OCI-LY1 (cell line): ENCODE data around the gene MARCHF11.

Experiments used
- H2AFZ ChIP-seq: fragments of 200-600 bp; sonication (generic), shearing (Covaris generic); 2 replicates; pipeline ENCODE4 v1.6.0; 2014; ENCODE audit warnings: antibody characterized with exemption, mild to moderate bottlenecking, low read length
- H3F3A ChIP-seq: fragments of 200-600 bp; sonication (generic), shearing (Covaris generic); 2 replicates; pipeline ENCODE4 v1.6.0; 2014; ENCODE audit warnings: mild to moderate bottlenecking, antibody characterized with exemption, low read length, moderate library complexity; ENCODE audit not compliant: insufficient read depth
- H3K27ac ChIP-seq: fragments of 200-600 bp; sonication (generic); 2 replicates; pipeline ENCODE4 v1.5.1; 2014; ENCODE audit warnings: low read length, mixed run types, mild to moderate bottlenecking, low read depth; ENCODE audit not compliant: poor library complexity, severe bottlenecking
- H3K27me3 ChIP-seq: fragments of 200-600 bp; sonication (generic); 2 replicates; pipeline ENCODE4 v1.6.0; 2014; ENCODE audit warnings: antibody characterized with exemption, mild to moderate bottlenecking, low read length, moderate library complexity; ENCODE audit not compliant: insufficient read depth
- H3K36me3 ChIP-seq: fragments of 200-600 bp; sonication (generic); 2 replicates; pipeline ENCODE4 v1.6.1; 2014; ENCODE audit warnings: mild to moderate bottlenecking, antibody characterized with exemption, low read length, moderate library complexity, mixed read lengths; ENCODE audit not compliant: insufficient read depth
- H3K4me1 ChIP-seq: fragments of 200-600 bp; sonication (generic); 2 replicates; pipeline ENCODE4 v1.5.1; 2014; ENCODE audit warnings: mild to moderate bottlenecking, low read length, moderate library complexity; ENCODE audit not compliant: insufficient read depth, severe bottlenecking
- H3K4me2 ChIP-seq: fragments of 200-600 bp; sonication (generic), shearing (Covaris generic); 2 replicates; pipeline ENCODE4 v1.6.1; 2014; ENCODE audit warnings: low read length
- H3K4me3 ChIP-seq: fragments of 200-600 bp; sonication (generic); 2 replicates; pipeline ENCODE4 v1.5.1; 2014; ENCODE audit warnings: low read length, low read depth, mild to moderate bottlenecking, mixed read lengths; ENCODE audit not compliant: poor library complexity, severe bottlenecking
- H3K79me2 ChIP-seq: fragments of 200-600 bp; shearing (Covaris generic); 2 replicates; pipeline ENCODE4 v1.6.1; 2016; ENCODE audit warnings: mixed run types, low read length, mixed read lengths; ENCODE audit not compliant: insufficient read depth
- H3K9ac ChIP-seq: fragments of 200-600 bp; sonication (generic), shearing (Covaris generic); 2 replicates; pipeline ENCODE4 v1.6.1; 2014; ENCODE audit warnings: mild to moderate bottlenecking, low read length, mixed read lengths
- H3K9me2 ChIP-seq: fragments of 200-600 bp; sonication (generic), shearing (Covaris generic); 2 replicates; pipeline ENCODE4 v1.6.1; 2014; ENCODE audit warnings: low read depth, mild to moderate bottlenecking, low read length, mixed read lengths
- H3K9me3 ChIP-seq: fragments of 200-600 bp; shearing (Covaris generic); 2 replicates; pipeline ENCODE4 v1.6.1; 2014; ENCODE audit warnings: low read length, mixed read lengths
- H4K20me1 ChIP-seq: fragments of 200-600 bp; sonication (generic), shearing (Covaris generic); 2 replicates; pipeline ENCODE4 v1.6.0; 2016; ENCODE audit warnings: mild to moderate bottlenecking, low read length; ENCODE audit not compliant: insufficient read depth
- EZH2 ChIP-seq: fragments of 200-600 bp; sonication (generic), shearing (Covaris generic); IDR thresholded peaks from 2 replicates; pipeline ENCODE4 v1.8.0; 2017; ENCODE audit warnings: borderline replicate concordance, mixed run types, mild to moderate bottlenecking, antibody characterized with exemption, low read length, moderate library complexity, mixed read lengths
- TF ChIP-seq, protein P1 (sequence below): fragments of 200-600 bp; sonication (generic), shearing (Covaris generic); IDR thresholded peaks from 2 replicates; pipeline ENCODE4 v1.5.1; 2017; ENCODE audit warnings: mild to moderate bottlenecking, antibody characterized with exemption, low read length, moderate library complexity, mixed read lengths

The MARCHF11 gene

DNA sequence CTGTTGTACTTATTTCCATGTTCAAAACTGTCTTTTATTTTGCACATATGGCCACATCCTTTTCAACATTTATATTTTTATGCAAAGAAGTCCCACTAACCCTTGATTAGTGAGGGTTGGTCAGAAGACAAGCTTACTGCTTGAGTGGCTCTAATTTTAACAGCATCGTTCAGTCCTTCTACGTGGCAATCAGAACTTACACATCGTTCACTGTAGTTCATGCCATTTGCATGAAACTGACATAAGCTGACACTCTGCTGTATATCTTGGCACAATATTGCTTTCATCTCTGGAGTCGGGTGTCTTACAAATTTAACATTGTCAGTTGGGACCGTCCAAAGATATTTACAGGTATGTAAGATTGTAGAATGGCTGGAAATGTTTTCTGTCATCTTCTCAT, 50.6 kb downstream of the MARCHF11 start:
- Histone ChIP-seq H3K4me2 (no peak overlapping the region), H3F3A (no peaks in the 10 kb centered on the region), H3K4me1 (no peaks in the 10 kb centered on the region), H4K20me1 (no peaks in the 10 kb centered on the region), H3K79me2 (no peaks in the 10 kb centered on the region), H2AFZ (no peak overlapping the region), H3K27ac (no peak overlapping the region), H3K9ac (no peak overlapping the region), H3K4me3 (no peak overlapping the region), H3K27me3 (no peaks in the 10 kb centered on the region), H3K36me3 (no peaks in the 10 kb centered on the region), H3K9me2 (no peaks in the 10 kb centered on the region), H3K9me3 (no peaks in the 10 kb centered on the region)
- TF ChIP-seq, protein P1, sequence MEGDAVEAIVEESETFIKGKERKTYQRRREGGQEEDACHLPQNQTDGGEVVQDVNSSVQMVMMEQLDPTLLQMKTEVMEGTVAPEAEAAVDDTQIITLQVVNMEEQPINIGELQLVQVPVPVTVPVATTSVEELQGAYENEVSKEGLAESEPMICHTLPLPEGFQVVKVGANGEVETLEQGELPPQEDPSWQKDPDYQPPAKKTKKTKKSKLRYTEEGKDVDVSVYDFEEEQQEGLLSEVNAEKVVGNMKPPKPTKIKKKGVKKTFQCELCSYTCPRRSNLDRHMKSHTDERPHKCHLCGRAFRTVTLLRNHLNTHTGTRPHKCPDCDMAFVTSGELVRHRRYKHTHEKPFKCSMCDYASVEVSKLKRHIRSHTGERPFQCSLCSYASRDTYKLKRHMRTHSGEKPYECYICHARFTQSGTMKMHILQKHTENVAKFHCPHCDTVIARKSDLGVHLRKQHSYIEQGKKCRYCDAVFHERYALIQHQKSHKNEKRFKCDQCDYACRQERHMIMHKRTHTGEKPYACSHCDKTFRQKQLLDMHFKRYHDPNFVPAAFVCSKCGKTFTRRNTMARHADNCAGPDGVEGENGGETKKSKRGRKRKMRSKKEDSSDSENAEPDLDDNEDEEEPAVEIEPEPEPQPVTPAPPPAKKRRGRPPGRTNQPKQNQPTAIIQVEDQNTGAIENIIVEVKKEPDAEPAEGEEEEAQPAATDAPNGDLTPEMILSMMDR: no peak
- no peak for TF ChIP-seq EZH2

DNA sequence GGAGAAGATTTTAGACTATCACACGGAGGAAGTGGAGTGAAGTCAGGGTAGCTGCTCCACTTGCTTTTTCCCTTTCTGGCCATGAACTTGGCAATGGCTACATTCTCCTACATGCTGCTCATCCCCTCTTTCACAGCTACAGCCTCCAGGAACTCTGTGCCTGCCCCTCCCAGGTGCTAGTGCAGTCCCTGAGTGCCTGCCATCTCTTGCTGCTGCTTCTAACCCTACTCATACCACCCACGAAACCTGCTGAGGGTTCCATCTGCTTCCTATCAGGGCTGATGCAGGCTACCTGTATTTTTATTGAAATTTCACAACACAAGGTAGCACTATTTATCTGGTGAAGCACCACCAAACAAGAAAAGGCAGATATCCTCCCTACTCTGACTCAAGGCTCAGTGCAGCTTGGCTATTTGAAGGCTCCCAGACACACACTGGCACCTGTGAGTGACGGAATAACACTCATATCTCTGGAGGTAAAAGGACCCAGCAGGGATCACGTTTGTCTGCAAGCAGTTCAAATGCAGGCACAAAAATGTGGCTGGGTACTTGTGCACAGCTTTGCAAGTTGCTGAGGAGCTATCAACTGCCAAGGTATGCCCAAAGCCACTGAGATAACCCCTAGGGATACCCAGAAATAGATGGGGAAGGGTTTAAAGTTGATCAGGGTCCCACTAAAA, 51.6 kb downstream of the MARCHF11 start:
- no peak overlapping the region for H2AFZ ChIP-seq
- H3K9me2 ChIP-seq: no peaks in the 10 kb centered on the region
- no peak overlapping the region for H3K4me2 ChIP-seq
- no peak overlapping the region for H3K4me3 ChIP-seq
- H3K27ac ChIP-seq: no peak overlapping the region
- no peaks in the 10 kb centered on the region for H3K79me2 ChIP-seq
- no peak for TF ChIP-seq EZH2
- TF ChIP-seq, protein P1: no peak
- H3K9ac ChIP-seq: no peak overlapping the region
- no peaks in the 10 kb centered on the region for H3K4me1 ChIP-seq
- no peaks in the 10 kb centered on the region for H4K20me1 ChIP-seq
- no peaks in the 10 kb centered on the region for H3K9me3 ChIP-seq
- H3F3A ChIP-seq: no peaks in the 10 kb centered on the region
- H3K36me3 ChIP-seq: no peaks in the 10 kb centered on the region
- H3K27me3 ChIP-seq: no peaks in the 10 kb centered on the region

DNA sequence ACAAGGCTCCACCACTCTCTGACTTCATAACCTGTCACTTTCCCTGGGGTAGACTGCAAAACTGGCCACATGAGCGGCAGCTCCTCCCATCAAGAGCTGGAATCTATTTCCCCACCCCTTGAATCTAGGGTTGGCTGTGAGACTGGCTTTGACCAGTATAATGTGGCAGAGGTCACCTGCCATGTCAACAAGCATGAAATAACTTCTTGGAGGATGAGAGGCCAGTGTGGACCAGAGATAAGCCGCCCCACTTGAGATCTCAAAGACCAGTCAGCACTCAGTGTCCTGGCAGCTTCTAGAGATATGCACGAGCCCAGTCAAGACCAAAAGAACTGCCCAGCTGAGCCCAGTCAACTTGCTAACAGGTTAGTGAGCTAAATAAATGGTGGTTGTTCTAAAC, 59.0 kb downstream of the MARCHF11 start:
- Histone ChIP-seq H3K4me1 (no peaks in the 10 kb centered on the region), H3K27me3 (no peaks in the 10 kb centered on the region), H3K9me3 (no peaks in the 10 kb centered on the region), H3K4me3 (no peak overlapping the region), H2AFZ (no peak overlapping the region), H4K20me1 (no peaks in the 10 kb centered on the region), H3K27ac (no peak overlapping the region), H3K4me2 (no peak overlapping the region), H3F3A (no peaks in the 10 kb centered on the region), H3K36me3 (no peaks in the 10 kb centered on the region), H3K9me2 (no peaks in the 10 kb centered on the region), H3K9ac (no peak overlapping the region), H3K79me2 (no peaks in the 10 kb centered on the region)
- no peak for TF ChIP-seq EZH2
- TF ChIP-seq, protein P1: no peak
